Measurements from ENCODE around the gene TEX22.

Gene TEX22

GRCh38 chr14:105439179-105439578 is 40.8 kb downstream of the TEX22 start:
- no peak for DNase-seq (ENCODE audit: low read depth in 3 of 3)

DNA sequence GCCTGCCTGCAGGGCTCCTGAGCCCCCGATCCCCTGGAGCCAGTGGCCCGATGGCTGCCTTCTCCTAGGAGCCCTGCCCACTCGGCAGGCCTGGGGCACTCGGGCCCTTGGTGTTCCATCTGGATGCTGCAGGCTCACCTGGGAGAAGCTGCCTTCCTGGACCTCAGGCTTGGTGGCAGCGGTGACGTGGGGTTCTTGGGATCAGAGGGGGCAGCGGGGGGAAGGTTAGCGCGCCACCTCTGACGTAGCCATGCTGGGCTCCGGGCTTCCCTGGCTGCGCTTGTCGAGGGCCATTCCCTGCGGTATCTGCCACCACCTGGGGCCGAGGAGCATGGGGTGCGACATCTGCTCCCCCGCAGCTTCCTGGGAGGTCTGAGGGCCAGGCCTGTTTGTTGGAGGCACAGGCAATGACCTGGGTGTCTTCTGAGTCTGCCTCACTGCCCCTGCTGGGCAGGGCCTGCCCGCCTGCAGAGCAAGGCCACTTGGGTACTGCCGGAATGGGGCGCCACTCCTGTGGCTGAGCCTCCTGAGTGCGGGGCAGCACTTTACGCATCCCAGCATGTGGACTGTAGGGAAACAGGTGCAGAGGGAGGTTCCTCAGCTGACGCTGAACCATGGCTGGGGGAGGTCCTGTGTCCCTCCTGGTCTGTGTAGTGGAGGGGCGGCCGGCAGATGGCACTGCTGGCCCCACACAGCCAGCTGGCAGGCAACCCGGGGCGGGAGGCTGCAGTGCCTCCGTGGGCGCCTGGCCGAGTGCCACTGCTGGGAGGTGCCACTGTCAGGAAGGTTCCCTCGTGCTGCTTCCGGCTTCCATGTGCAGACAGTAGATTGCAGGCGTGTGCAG is 41.6 kb downstream of the TEX22 start:
- DNase-seq (ENCODE audit: low read depth in 3 of 3) = no peak

DNA sequence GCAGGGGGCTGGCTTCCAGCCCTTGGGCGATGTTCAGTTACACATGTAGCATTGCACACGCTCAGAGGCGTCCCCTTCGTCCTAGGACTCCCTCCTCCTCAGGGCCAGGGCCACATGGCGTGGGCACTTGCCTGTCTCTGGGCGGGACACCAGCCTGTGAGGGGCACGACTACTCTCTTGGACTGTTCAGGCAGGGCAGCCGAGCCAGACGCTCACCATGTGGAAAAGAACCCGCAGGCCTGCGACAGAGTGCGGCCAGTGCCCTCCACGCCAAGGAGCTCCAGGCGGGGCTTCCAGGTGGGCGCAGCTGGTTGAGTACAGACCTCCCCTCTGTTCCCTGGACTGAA is 42.2 kb downstream of the TEX22 start:
- DNase-seq (ENCODE audit: low read depth in 3 of 3) = no peak

- no peak for DNase-seq (ENCODE audit: low read depth in 3 of 3)
These were observed 42.7 kb downstream of the TEX22 start for GRCh38 chr14:105440992-105441391.

DNA sequence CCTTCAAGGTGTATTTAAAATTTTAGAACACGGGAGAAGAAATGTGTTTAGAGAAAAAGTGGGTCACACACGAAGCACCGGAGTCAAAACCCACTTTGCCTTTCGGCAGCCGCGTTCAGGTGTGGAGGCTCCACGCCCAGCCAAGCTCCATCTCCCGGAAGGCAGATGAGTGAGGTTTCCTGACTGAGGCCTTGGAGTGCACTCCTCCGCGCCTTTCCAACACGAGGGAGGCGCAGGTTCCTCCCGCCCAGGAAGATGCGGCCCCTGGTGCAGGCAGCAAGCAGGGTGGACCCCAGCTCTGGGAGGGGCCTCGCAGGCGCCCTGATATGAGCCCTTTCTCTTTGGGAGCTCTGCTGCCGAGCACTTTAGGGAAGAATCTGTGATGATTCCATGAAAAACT is 43.8 kb downstream of the TEX22 start:
- DNase-seq (ENCODE audit: low read depth in 3 of 3) = no peak

DNA sequence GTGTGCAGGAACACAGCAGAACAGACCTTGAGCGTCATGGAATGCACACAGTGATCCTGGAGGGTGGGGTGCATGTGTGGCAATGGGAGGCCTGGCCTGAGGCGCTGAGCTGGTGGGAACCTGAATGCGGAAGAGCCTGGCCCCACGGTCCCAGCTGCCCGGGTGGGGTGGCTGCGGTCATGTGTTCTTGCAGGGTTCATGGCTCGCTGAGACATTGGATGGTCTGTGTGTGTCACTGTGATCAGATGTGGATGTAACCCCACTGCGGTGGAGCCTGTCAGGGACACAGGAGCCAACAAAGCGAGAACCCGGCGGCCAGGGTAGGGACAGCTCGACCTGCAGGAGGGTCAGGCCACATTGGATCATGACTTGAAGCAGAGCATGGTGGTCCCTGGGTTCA is 44.5 kb downstream of the TEX22 start:
- DNase-seq (ENCODE audit: low read depth in 3 of 3) = no peak

DNA sequence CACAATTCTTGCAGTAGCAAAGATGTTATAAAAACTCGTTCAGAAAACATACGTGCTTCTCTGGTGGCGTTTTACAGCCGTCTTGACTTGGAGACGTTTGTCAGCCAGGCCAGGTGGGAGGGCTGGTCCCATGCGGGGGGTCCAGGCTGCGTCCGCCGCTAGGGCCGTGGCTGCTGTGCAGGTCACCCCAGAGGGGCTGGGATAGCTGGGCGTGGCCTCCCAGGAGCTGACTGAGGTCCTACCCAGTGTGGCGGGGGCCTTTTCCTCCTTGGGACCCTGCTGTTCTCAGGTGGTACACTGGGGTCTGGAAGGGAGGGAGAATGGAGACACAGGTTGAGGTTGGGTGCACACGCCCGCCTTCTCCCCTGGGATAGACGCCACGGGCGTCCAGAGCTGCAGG is 46.5 kb downstream of the TEX22 start:
- no peak for DNase-seq (ENCODE audit: low read depth in 3 of 3)

DNA sequence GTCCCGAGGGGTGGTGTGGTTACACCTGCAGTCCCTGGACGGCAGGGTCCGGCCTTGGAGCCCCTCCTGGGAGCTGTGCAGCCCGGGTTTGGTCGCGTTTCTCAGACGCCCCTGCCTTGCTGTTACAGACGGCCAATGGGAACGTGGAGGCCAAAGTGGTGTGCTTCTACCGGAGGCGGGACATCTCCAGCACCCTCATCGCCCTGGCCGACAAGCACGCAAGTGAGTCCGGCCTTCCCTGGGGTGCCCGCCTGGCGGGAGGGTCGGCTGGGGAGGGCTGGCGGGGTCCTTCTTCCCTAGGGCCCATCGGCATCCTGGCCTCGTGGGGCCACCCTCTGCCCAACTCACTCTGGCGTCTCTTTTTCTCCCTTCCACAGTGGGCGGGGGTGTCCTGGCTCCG is 47.0 kb downstream of the TEX22 start:
- no peak for DNase-seq (ENCODE audit: low read depth in 3 of 3)

- DNase-seq (ENCODE audit: low read depth in 3 of 3) = no peak
These were observed 47.8 kb downstream of the TEX22 start for GRCh38 chr14:105445901-105446845.

DNA sequence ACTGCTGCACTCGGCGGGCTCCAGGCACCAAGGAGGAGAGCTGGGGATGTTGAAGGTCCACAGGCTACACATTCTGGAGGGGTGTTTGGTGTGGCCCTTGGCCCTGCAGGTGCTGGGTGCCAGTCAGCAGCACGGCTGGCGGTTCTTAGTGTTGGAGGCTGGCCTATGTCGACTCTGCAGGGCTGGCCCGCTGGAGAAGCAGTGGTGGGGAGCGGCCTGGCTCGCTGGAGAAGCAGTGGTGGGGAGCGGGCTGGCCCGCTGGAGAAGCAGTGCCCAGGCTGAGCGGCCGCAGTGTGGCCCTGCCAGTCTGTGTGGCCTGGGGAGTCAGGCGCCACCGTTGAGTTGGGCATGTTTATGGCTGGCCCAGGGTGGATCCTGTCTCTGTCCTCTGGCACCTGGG is 48.6 kb downstream of the TEX22 start:
- DNase-seq (ENCODE audit: low read depth in 3 of 3) = no peak

GRCh38 chr14:105447651-105448640 is 49.6 kb downstream of the TEX22 start:
- DNase-seq (ENCODE audit: low read depth in 3 of 3) = no peak

DNA sequence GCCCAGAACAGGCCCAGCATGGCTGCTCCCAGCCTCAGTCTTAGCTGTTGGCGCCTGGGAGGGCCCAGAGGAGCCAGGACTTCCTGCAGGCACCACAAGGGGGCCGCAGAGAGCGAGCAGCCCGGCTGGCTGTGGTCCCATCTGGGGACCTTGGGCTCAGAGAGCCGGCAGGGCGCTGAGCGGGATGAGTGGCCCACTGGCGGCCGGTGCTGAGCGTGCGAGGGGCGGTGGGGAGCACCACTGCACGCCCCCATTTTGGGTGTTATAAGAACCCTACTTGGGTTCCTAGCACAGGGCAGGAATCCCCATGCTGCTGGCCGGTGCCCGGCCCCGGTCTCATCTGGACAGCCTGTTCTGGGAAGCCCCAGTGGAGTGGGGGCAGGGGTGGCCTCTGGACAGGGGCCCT is 50.4 kb downstream of the TEX22 start:
- peak; percentile 18 to 40 (median 21) for DNase-seq (ENCODE audit: low read depth in 3 of 3)

DNA sequence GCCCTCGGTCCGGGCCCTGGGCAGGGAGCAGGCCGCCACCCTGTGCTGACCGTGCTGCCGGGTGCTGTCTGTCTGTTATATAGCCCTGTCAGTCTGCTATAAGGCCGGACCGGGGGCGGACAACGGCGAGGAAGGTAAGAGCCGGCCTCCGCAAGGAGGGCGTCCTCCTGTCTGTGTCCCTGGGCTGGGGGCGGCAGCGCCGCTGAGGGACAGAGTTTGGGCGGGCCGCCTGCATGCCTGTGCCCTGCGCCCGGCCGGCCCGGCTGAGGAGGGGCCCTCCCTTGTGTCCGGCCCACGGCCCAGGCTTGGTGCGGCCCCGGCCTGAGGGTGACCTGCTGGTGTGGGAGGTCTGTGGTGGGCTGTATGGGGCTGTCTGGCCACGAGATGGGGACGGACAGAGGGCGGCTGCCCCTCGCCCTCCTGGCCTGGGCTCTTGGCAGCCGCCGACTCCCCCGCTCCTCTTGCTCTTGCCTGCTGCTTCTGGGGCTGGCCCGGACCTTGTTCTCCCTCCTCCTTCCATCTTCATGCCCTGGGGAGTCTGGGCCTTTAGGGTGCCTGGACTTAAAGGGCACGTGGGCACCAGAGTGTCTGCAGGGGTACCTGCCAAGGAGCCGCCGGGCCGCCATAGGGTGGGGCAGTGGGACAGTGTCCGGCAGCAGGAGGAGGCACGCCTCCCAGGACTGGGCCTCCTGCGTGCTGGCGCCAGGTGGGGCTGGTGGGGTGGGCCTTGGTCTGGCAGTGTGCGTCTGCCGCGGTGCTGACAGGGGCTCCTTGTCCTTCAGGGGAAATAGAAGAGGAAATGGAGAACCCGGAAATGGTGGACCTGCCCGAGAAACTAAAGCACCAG is 51.2 kb downstream of the TEX22 start:
- no peak for DNase-seq (ENCODE audit: low read depth in 3 of 3)

DNA sequence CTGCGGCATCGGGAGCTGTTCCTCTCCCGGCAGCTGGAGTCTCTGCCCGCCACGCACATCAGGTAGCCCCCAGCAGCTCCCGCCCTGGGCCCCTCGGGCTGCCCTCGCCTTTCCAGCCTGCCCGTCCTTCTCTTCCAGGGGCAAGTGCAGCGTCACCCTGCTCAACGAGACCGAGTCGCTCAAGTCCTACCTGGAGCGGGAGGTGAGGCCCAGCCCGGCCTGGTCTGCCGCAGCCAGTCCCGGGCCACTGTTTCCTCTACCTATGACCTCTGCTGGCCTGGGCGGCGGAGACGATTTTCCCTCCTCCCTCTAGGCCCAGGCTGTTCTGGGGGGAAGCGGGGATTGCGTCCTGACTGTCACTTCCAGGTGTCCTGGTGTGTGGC is 51.8 kb downstream of the TEX22 start:
- no peak for DNase-seq (ENCODE audit: low read depth in 3 of 3)

DNA sequence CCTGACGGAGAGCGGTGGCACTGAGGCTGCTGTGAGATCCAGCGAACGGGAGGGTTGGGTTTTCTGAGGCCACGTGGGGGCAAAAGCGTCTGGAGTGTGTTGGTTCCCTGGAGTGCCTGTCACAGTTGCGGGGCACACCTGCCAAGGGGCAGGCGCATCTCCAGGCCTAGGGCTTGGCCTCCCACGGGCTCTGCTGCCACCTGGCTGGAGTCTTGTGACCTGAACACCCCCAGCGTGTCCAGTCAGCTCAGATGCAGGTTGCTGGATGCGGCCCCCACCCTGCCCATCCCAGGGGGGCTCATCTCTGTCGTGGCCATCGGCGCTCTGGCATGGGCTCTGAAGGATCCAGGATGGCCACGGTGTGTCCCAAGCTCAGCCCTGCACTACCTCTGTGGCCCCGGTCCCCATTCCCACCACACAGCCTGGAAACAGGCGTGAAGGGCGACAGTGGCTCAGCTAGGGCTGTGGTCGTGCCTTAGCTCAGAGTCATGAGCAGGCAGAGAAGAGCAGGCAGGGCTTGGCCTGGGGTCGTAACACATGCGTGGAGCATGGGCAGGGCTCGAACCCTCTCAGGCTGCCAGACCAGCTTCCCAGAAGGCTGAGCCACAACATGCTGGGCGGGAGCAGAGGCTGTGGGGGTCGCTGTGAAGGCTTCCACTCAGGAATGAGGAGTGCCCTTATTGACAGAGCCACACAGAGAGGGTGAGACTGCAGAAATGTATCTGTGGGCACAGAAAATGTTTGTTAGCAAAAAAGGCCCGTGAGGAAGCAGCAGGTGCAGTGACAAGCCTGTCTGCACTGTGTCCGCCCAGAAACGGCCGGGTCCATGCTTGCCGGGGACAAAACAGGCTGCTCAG is 52.8 kb downstream of the TEX22 start:
- DNase-seq (ENCODE audit: low read depth in 3 of 3) = no peak

- DNase-seq (ENCODE audit: low read depth in 3 of 3) = no peak
These were observed 54.6 kb downstream of the TEX22 start for GRCh38 chr14:105452963-105453362.

DNA sequence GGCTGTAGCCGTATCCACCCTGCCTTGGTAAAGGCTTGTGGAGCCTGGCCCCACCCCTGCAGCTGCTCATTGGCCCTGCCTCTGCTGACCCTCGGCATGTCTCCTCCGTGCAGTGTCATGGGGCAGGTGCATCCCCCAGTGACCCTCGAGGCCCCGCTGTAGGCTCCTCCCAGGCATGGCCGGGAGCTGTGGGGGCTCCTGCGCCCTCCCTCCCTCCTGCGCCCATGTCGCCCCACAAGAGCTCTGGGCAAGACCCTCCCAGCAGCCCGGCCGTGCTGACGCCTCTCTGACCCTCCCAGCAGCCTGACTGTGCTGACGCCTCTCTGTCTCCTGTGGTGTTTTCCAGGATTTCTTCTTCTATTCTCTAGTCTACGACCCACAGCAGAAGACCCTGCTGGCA is 55.5 kb downstream of the TEX22 start:
- DNase-seq (ENCODE audit: low read depth in 3 of 3) = no peak

DNA sequence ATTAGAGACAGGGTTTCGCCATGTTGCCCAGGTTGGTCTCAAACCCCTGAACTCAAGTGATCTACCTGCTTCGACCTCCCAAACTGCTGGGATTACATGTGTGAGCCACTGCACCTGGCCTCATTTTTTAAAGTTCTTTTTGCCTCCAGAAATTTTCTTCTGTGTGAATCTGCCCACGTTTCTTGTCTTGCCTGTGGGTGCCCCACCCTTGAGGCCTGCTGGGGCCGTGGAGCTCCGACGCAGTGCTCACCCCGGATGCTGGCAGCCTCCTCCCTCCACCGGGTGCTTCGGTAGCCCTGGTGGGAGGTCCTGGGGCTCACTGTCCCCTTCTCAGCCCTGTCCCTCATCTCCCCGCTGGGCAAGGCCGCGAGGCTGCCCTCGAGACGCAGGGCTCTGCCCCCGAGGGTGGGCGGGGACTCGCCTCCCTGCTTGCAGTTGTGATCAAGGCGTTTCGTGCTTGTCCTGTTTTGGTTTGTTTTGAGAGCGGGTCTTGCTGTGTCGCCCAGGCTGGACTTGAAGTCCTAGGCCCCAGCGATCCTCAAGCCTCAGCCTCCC is 56.8 kb downstream of the TEX22 start:
- DNase-seq (ENCODE audit: low read depth in 3 of 3) = no peak
